Mesothelial cell of epicardium (in vitro differentiated cells): ENCODE measurements around the gene TSPAN32. TPM values are rescaled to one million over a fixed set of nuclear protein-coding genes. Genes with fewer than 3 reads are reported as not detected.
A peak's percentile ranks its signal among the peaks of the same experiment; 100 is the strongest.

Experiments used
- DNase-seq, 2 experiments: peaks; one replicate each; pipeline ENCODE4 v3.0.0; 2021; ENCODE audit warnings: low spot score in 2 of 2; ENCODE audit not compliant: unreplicated experiment in 2 of 2
- H3K27ac Mint-ChIP-seq: 2 replicates; pipeline ENCODE4 v1.8.0; 2021; ENCODE audit warnings: mixed read lengths
- H3K27me3 Mint-ChIP-seq: 2 replicates; pipeline ENCODE4 v1.8.0; 2021; ENCODE audit warnings: low read depth, mixed read lengths
- H3K36me3 Mint-ChIP-seq: 2 replicates; pipeline ENCODE4 v1.8.0; 2021; ENCODE audit warnings: mixed read lengths
- H3K4me1 Mint-ChIP-seq: 2 replicates; pipeline ENCODE4 v1.8.0; 2021; ENCODE audit warnings: mixed read lengths
- H3K4me3 Mint-ChIP-seq: 2 replicates; pipeline ENCODE4 v1.8.0; 2021; ENCODE audit warnings: mild to moderate bottlenecking, moderate library complexity, mixed read lengths
- H3K9me3 Mint-ChIP-seq: 2 replicates; pipeline ENCODE4 v1.8.0; 2021; ENCODE audit warnings: mixed read lengths
- total RNA-seq: library from RNA; stranded (reverse); gene quantifications from 3 replicates; pipeline ENCODE4 v1.2.1, GENCODE V29; 2021
- TF ChIP-seq, protein P1 (sequence below): fragments of 200-600 bp; sonication (generic); IDR thresholded peaks from one replicate; pipeline ENCODE4 v1.5.0; 2021; ENCODE audit warnings: antibody characterized with exemption; ENCODE audit not compliant: unreplicated experiment

TSPAN32 gene
- total RNA-seq, 1 donor from 2014 or later, result 0.94 TPM

GRCh38 chr11:2306452-2306823, 4.6 kb downstream of the TSPAN32 start:
- no peaks in the 10 kb centered on the region for H3K36me3 Mint-ChIP-seq
- no peaks in the 10 kb centered on the region for H3K27me3 Mint-ChIP-seq
- H3K27ac Mint-ChIP-seq, result peak overlapping the region; percentile 100
- peak in 1 of 2 experiments; percentile 87 for DNase-seq
- H3K9me3 Mint-ChIP-seq, result no peaks in the 10 kb centered on the region
- TF ChIP-seq, protein P1, sequence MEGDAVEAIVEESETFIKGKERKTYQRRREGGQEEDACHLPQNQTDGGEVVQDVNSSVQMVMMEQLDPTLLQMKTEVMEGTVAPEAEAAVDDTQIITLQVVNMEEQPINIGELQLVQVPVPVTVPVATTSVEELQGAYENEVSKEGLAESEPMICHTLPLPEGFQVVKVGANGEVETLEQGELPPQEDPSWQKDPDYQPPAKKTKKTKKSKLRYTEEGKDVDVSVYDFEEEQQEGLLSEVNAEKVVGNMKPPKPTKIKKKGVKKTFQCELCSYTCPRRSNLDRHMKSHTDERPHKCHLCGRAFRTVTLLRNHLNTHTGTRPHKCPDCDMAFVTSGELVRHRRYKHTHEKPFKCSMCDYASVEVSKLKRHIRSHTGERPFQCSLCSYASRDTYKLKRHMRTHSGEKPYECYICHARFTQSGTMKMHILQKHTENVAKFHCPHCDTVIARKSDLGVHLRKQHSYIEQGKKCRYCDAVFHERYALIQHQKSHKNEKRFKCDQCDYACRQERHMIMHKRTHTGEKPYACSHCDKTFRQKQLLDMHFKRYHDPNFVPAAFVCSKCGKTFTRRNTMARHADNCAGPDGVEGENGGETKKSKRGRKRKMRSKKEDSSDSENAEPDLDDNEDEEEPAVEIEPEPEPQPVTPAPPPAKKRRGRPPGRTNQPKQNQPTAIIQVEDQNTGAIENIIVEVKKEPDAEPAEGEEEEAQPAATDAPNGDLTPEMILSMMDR, result no peak
- peak overlapping the region; percentile 55 for H3K4me3 Mint-ChIP-seq
- peaks cover 36% of the 10 kb centered on the region for H3K4me1 Mint-ChIP-seq

DNA sequence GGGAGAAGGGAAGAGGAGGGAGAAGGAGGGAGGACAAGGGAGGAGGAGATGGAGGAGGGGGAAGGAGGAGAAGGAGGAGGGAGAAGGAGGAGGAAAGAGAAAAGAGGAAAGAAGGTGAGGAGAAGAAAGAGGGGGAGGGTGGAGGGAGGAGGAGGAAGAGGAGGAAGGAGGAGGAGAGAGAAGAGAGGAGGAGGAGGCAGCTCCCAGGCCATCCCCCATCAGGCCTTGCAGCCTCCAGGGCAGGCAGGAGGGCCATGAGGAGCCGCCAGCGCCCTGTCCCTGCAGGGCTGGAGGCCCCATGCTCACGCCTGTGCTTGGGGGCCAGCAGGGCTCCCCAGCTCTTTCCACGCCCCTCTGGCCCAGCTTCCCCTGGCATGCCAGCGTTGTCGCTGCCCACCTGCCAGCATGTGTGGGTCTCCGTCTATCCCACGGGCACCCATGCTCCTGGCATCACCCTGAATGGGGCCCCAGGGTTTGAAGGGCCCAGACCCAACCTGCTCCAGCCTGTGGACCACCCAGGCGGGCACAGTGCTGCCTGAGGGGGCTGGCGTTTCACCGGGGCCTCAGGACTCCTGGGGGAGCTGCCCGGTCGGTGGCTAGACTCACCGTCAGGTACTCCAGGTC, 5.2 kb downstream of the TSPAN32 start:
- Mint-ChIP-seq H3K4me3 (no peak overlapping the region), H3K27ac (peak overlapping the region; percentile 76)
- TF ChIP-seq, protein P1, result no peak

GRCh38 chr11:2307501-2308331, 5.9 kb downstream of the TSPAN32 start:
- no peak overlapping the region for H3K4me3 Mint-ChIP-seq
- H3K27ac Mint-ChIP-seq, result peak overlapping the region; percentile 76
- no peak for DNase-seq

More for the DNA sequence above, 5.2 kb downstream of the TSPAN32 start:
- no peaks in the 10 kb centered on the region for H3K9me3 Mint-ChIP-seq
- H3K27me3 Mint-ChIP-seq, result no peaks in the 10 kb centered on the region
- H3K4me1 Mint-ChIP-seq, result peaks cover 40% of the 10 kb centered on the region
- no peaks in the 10 kb centered on the region for H3K36me3 Mint-ChIP-seq
- peak in 1 of 2 experiments; percentile 39 for DNase-seq

DNA sequence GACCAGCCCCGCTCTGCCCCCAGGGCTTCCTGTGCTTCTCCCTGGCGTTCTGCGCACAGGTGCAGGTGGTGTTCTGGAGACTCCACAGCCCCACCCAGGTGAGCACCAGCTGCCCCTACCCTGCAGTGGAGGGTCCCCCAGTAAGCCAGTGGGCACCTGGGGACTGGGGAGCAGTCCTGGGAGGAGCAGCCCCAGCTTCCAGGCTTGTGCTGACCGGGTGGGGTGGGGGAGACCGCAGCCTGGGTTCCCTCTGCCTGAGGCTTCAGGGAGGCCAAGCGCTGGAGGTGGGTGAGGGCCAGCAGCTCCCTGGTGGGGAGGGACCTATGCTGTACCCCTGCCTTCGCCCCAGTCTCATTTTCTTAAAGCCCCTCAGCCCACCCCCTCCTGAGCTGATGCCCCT, 6.9 kb downstream of the TSPAN32 start:
- Mint-ChIP-seq H3K9me3 (no peaks in the 10 kb centered on the region), H3K27me3 (no peaks in the 10 kb centered on the region), H3K36me3 (no peaks in the 10 kb centered on the region), H3K4me3 (no peak overlapping the region), H3K4me1 (peaks cover 35% of the 10 kb centered on the region), H3K27ac (no peak overlapping the region)
- no peak for DNase-seq
- TF ChIP-seq, protein P1, result no peak

More at GRCh38 chr11:2307501-2308331, 5.9 kb downstream of the TSPAN32 start:
- H3K9me3 Mint-ChIP-seq, result no peaks in the 10 kb centered on the region
- TF ChIP-seq, protein P1, result no peak
- H3K36me3 Mint-ChIP-seq, result no peaks in the 10 kb centered on the region
- peaks cover 36% of the 10 kb centered on the region for H3K4me1 Mint-ChIP-seq
- H3K27me3 Mint-ChIP-seq, result no peaks in the 10 kb centered on the region

DNA sequence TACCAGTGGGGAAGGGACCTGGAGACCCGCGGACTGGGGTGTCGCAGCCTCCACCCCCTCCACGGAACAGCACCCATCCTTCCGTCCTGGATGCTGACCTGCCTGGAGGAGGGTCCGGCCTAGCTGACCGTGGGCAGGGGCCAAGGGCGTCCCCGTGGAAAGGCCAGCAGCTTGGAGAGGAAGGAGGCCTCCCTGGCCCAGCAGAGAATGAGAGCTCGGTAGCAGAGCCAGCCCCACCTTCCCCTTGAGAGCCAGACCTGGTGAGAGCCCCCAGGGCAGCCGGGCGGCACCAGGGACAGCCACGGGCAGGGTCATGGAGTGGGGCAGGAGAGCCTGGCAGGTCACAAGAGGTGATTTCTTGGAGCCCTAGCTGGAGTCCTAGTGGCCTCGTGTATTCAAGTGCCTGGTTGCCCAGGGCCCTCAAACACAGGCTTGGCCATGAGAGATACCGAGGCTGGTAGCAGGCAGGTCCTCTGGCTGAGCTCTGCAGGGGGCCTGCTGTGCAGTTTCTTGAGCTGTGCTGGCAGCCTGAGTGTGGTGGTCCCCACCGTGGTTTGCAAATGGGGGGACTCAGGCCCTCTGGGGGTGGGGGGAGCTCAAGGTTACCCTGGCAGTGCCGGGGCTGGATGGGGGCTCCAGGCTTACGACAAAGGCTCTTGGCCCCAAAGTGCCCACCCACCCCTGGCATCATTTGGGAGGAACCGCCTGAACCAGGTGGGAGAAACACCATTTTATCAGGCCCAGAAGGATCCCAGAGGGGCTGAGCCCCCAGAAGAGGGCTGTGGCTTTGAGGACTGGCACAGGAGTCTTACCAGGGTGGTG, 7.6 kb downstream of the TSPAN32 start:
- Mint-ChIP-seq H3K4me1 (peaks cover 31% of the 10 kb centered on the region), H3K36me3 (no peaks in the 10 kb centered on the region), H3K4me3 (no peak overlapping the region), H3K9me3 (no peaks in the 10 kb centered on the region), H3K27me3 (no peaks in the 10 kb centered on the region), H3K27ac (no peak overlapping the region)
- TF ChIP-seq, protein P1, result no peak
- DNase-seq, result no peak
